ENCODE measurements around the gene IL17F.

GRCh38 chr6:52233005-52233404, 11.3 kb downstream of the IL17F start:
- TF ChIP-seq EZH2phosphoT487 (IDR thresholded peaks at IDR 0.05; ENCODE audit: insufficient read depth, low read depth): no peak
- TF ChIP-seq EZH2 (IDR thresholded peaks at IDR 0.05; ENCODE audit: insufficient read depth, poor library complexity, severe bottlenecking): no peak

All from GM23248 (cell line).